Heart left ventricle (tissue), 16 donors: ENCODE results near the gene NOXA1. TPM values are rescaled to one million over a fixed set of nuclear protein-coding genes. Genes with fewer than 3 reads are reported as not detected.
A peak's percentile ranks its signal among the peaks of the same experiment; 100 is the strongest.

Source experiments
- ATAC-seq, 4 donors: fragments of 200-7000 bp; cut with Tn5 transposase; one replicate each; pipeline ENCODE4 v1.9.1; 2020 to 2022; ENCODE audit warnings: moderate library complexity in 4 of 4, mild to moderate bottlenecking in 3 of 4, moderate number of reproducible peaks in 1 of 4
- DNase-seq, 5 donors: peaks; one replicate each; pipeline ENCODE4 v3.0.0-alpha.2; 2020
- H3K27ac ChIP-seq, 12 donors: fragments of 200-600 bp; sonication (generic) in 4 of 12; one replicate each; pipeline versions ENCODE4 v1.5.0 to v1.8.0; 2016 to 2022; ENCODE audit warnings: mild to moderate bottlenecking in 2 of 12
- H3K27me3 ChIP-seq, 9 donors: fragments of 200-600 bp; sonication (generic) in 2 of 9; one replicate each; pipeline versions ENCODE4 v1.5.1 to v1.8.0; 2016 to 2022; ENCODE audit warnings: mild to moderate bottlenecking in 3 of 9
- H3K36me3 ChIP-seq, 9 donors: fragments of 200-600 bp; sonication (generic) in 2 of 9; one replicate each; pipeline versions ENCODE4 v1.5.0 to v1.8.0; 2018 to 2022; ENCODE audit warnings: mild to moderate bottlenecking in 2 of 9
- H3K4me1 ChIP-seq, 12 donors: fragments of 200-600 bp; sonication (generic) in 4 of 12; one replicate each; pipeline versions ENCODE4 v1.5.0 to v1.8.0; 2016 to 2022; ENCODE audit warnings: mild to moderate bottlenecking in 3 of 12
- H3K4me3 ChIP-seq, 12 donors: fragments of 200-600 bp; sonication (generic) in 4 of 12; one replicate each; pipeline versions ENCODE4 v1.5.0 to v1.8.0; 2017 to 2022; ENCODE audit warnings: mild to moderate bottlenecking in 9 of 12, moderate library complexity in 4 of 12
- H3K9me3 ChIP-seq, 12 donors: fragments of 200-600 bp; sonication (generic) in 4 of 12; one replicate each; pipeline versions ENCODE4 v1.5.0 to v1.8.0; 2016 to 2022; ENCODE audit warnings: mild to moderate bottlenecking in 1 of 12
- CTCF ChIP-seq, 12 donors: fragments of 200-600 bp; sonication (generic) in 4 of 12; IDR thresholded peaks; one replicate each; pipeline versions ENCODE4 v1.5.0 to v1.8.0; 2018 to 2022; ENCODE audit warnings: antibody characterized with exemption in 12 of 12, mild to moderate bottlenecking in 5 of 12
- POLR2A ChIP-seq, 2 donors: fragments of 450-650 bp; IDR thresholded peaks; one replicate each; pipeline ENCODE4 v1.6.1; 2017; ENCODE audit warnings: antibody characterized with exemption in 2 of 2, mild to moderate bottlenecking in 2 of 2, moderate library complexity in 2 of 2
- WGBS, 4 donors: extraction: QIAGEN DNeasy Blood & Tissue Kit in 2 of 4; methylation state at CpG; one replicate each; pipeline versions ENCODE4 v1.1.5 to v1.1.7; 2013 to 2018; 5-methylcytosine and 5-hydroxymethylcytosine counted together
- intact Hi-C, 10 donors: fragments of 100-400 bp; cut with DNase I; formaldehyde crosslinking; loops; one replicate each; pipeline versions ENCODE4 v1.11.1 to v1.14.2; 2022
- polyA plus RNA-seq, 2 donors: library from polyadenylated mRNA; stranded (reverse); fragments of 200-250 nt; gene quantifications; one replicate each; pipeline ENCODE4 v1.2.3, GENCODE V29; 2013
- total RNA-seq, 9 donors: library from RNA; depleted of rRNA in 2 of 9; stranded (reverse); fragments of >200 nt in 2 of 9; fragmentation: NEBNext Ultra II Directional in 3 of 9; extraction: Animal tissue kit (Norgen Biotek cat#: 25700) in 3 of 9; gene quantifications; one replicate each; pipeline versions ENCODE4 v1.1.0 to v1.2.4, GENCODE V29; 2016 to 2023
- donor health status: ischemic (EF 13 %, LVEDD 7.1; RV severe dilation, severe dysfunction).
- donor health status: healthy with polysubstance abuse.
- donor health status: DM: no; HTN: yes; CAD: no.
- donor health status: DM: no; HTN: no; CAD: no.
- donor health status: ischemic (EF 25% LVEDD 6.9; RV normal size, moderate dysfunction).
- donor health status: ischemic (EF 25% LVEDD 5.7; RV mildly dilated, moderate dysfunction).
- donor health status: healthy.
- donor health status: DM: yes; HTN: yes; CAD: no.
- donor health status: ischemic (EF 35%, LVEDD 5.7; RV mildly dilated, moderate dysfunction).
- donor health status: nonischemic (EF 11% LVEDD 7.7; RV severe dilation, severe dysfunction).
- donor health status: DM: yes; HTN: yes; CAD: no.
- donor health status: PGD.
- donor health status: ischemic (EF 29% LVEDD 5.4; RV normal size, mild dysfunction).
- donor health status: nonischemic (EF 23%, LVEDD 6.1; RV moderate dilation, normal function).

Gene NOXA1
- total and polyA plus RNA-seq, 11 donors = 0.44 to 5.5 (median 2.7) TPM

- Histone ChIP-seq H3K36me3 (peaks cover 0 to 16% (median 3%) of the 10 kb centered on the region in 9 donors), H3K9me3 (no peaks in the 10 kb centered on the region), H3K4me1 (peaks cover 3 to 39% (median 14%) of the 10 kb centered on the region in 12 donors), H3K4me3 (no peak overlapping the region), H3K27me3 (peaks cover 0 to 7% (median 0%) of the 10 kb centered on the region in 9 donors), H3K27ac (no peak overlapping the region)
- no peak for TF ChIP-seq POLR2A (IDR thresholded peaks at IDR 0.05)
- no peak for TF ChIP-seq CTCF (IDR thresholded peaks at IDR 0.05)
- ATAC-seq (no peak), DNase-seq (peak in 3 of 5 donors; percentile 22 to 61 (median 32))
- intact Hi-C loops = loop anchor here in 1 of 10 donors (10.0 kb wide), 1 partner anchor 56 kb away; no protein-coding TSS in a partner anchor
- 84 to 95% (median 92%) methylated on average over 17 to 31 of the region's 31 CpGs for WGBS, 4 donors
Measured at GRCh38 chr9:137460363-137461315, 37.4 kb downstream of the NOXA1 start.

- DNase-seq = peak in 3 of 5 donors; percentile 16 to 43 (median 28)
- WGBS, 4 donors = 84 to 95% (median 88%) methylated on average over 14 to 21 of the region's 21 CpGs
- no peaks in the 10 kb centered on the region for H3K9me3 ChIP-seq
- H3K4me1 ChIP-seq = peaks cover 3 to 39% (median 14%) of the 10 kb centered on the region in 12 donors
- H3K36me3 ChIP-seq = peaks cover 0 to 12% (median 3%) of the 10 kb centered on the region in 9 donors
- peak overlapping the region in 1 of 12 donors; percentile 43 for H3K4me3 ChIP-seq
- intact Hi-C loops = loop anchor here in 1 of 10 donors (10.0 kb wide), 1 partner anchor 56 kb away; no protein-coding TSS in a partner anchor
- H3K27me3 ChIP-seq = peaks cover 0 to 7% (median 0%) of the 10 kb centered on the region in 9 donors
- ATAC-seq = no peak
- peak overlapping the region in 1 of 12 donors; percentile 9 for H3K27ac ChIP-seq
- no peak for TF ChIP-seq CTCF (IDR thresholded peaks at IDR 0.05)
- no peak for TF ChIP-seq POLR2A (IDR thresholded peaks at IDR 0.05)
Measured at GRCh38 chr9:137461316-137461662, 38.1 kb downstream of the NOXA1 start.

DNA sequence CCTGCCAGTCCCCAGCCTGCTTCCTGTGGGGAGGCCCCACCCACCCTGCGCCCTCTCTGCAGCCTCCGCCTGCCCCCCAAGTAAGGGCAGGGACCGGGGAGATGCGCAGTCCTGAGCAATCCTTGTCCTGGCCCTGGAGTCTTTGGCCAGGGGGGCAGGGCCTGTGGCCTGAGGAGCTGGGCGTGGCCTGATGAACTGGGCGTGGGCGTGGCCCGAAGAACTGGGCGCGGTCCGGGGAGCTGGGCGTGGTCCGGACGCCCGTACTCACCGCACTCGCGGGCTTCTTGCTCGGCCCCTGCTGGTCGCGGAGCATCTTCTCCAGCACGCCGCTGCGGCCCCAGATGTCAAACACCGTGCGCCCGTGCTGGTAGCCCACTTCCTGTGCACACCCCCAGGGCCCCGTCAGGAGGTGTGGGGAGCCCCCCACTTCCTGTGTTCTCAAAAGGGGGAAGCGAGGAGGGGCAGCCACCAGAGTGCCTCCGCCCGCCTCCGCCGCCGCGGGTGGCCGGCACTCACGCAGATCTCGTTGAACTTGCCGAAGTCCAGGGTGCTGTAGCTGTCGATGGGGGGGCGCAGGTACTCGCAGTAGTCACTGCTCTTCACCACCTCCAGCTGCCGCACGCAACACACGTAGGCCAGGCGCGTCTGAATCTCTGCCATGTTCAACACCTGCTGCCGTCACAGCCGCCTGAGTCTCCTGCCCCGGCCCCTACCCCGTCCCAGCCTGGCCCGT is 38.6 kb downstream of the NOXA1 start:
- peak overlapping the region in 1 of 12 donors; percentile 43 for H3K4me3 ChIP-seq
- intact Hi-C loops = loop anchor here in 1 of 10 donors (10.0 kb wide), 1 partner anchor 57 kb away; no protein-coding TSS in a partner anchor
- WGBS, 4 donors = 45 to 82% (median 52%) methylated on average over 30 to 52 of the region's 52 CpGs

More for the DNA sequence above, 38.6 kb downstream of the NOXA1 start:
- H3K4me1 ChIP-seq = peaks cover 3 to 39% (median 14%) of the 10 kb centered on the region in 12 donors
- peak in 3 of 5 donors; percentile 47 to 85 (median 52) for DNase-seq
- peaks cover 0 to 7% (median 0%) of the 10 kb centered on the region in 9 donors for H3K27me3 ChIP-seq
- peaks cover 0 to 7% (median 3%) of the 10 kb centered on the region in 9 donors for H3K36me3 ChIP-seq
- TF ChIP-seq CTCF (IDR thresholded peaks at IDR 0.05) (no peak), POLR2A (IDR thresholded peaks at IDR 0.05) (no peak)
- no peaks in the 10 kb centered on the region for H3K9me3 ChIP-seq
- peak in 1 of 4 donors; percentile 5 for ATAC-seq
- H3K27ac ChIP-seq = peak overlapping the region in 1 of 12 donors; percentile 58
